Prostate gland (tissue), 2 donors: ENCODE results near the gene PUS1. TPM values are rescaled to one million over a fixed set of nuclear protein-coding genes. Genes with fewer than 3 reads are reported as not detected.
"Not testable (repeated sequence)": the region's sequence is repeated elsewhere in the genome, so short reads cannot be mapped to it uniquely, and the experiment has no call there.

Experiments
- DNase-seq: peaks from one replicate; pipeline ENCODE4 v3.0.0-alpha.2; 2019; ENCODE audit warnings: low spot score
- H3K27ac ChIP-seq, 2 donors: fragments of 200-600 bp; sonication (generic); 2 replicates each; pipeline ENCODE4 v1.5.1; 2017 to 2019
- H3K27me3 ChIP-seq: fragments of 200-600 bp; sonication (generic); replicated peaks from 2 replicates; pipeline ENCODE4 v1.5.1; 2019; ENCODE audit not compliant: insufficient read depth
- H3K36me3 ChIP-seq, 2 donors: fragments of 200-600 bp; sonication (generic); 1 replicate in 1 of 2; 2 replicates in 1 of 2; pipeline versions ENCODE4 v1.5.1 to v1.8.1; 2017 to 2019
- H3K4me1 ChIP-seq: fragments of 200-600 bp; sonication (generic); replicated peaks from 2 replicates; pipeline ENCODE4 v1.5.1; 2019
- H3K4me3 ChIP-seq, 2 donors: fragments of 200-600 bp; sonication (generic); 2 replicates each; pipeline ENCODE4 v1.5.1; 2017 to 2019
- H3K9me3 ChIP-seq: fragments of 200-600 bp; sonication (generic); 2 replicates; pipeline ENCODE4 v1.5.1; 2017
- CTCF ChIP-seq, 4 experiments: fragments of 200-600 bp in 2 of 4; fragments of 450-650 bp in 2 of 4; sonication (generic) in 2 of 4; IDR thresholded peaks; 1 replicate in 3 of 4; 2 replicates in 1 of 4; pipeline ENCODE4 v1.5.1; 2016 to 2019; ENCODE audit warnings: antibody characterized with exemption in 4 of 4, mild to moderate bottlenecking in 2 of 4, moderate library complexity in 2 of 4
- POLR2A ChIP-seq: fragments of 450-650 bp; IDR thresholded peaks from one replicate; pipeline ENCODE4 v1.6.1; 2016; ENCODE audit warnings: antibody characterized with exemption, mild to moderate bottlenecking
- POLR2AphosphoS5 ChIP-seq: sonication (generic); formaldehyde crosslinking; IDR thresholded peaks from one replicate; pipeline ENCODE4 v1.6.1; 2017; ENCODE audit warnings: antibody characterized with exemption
- WGBS: methylation state at CpG from one replicate; pipeline ENCODE4 v1.1.5; 2018; 5-methylcytosine and 5-hydroxymethylcytosine counted together
- intact Hi-C: fragments of 100-400 bp; cut with DNase I; formaldehyde crosslinking; loops from one replicate; pipeline ENCODE4 v1.14.2; 2022
- total RNA-seq, 2 donors: library from RNA; depleted of rRNA; stranded (reverse); fragments of >200 nt; gene quantifications; one replicate each; pipeline ENCODE4 v1.1.0, GENCODE V29; 2016

Gene PUS1
- total RNA-seq, 2 donors from 2014 or later, result 17.4 to 17.8 TPM

GRCh38 chr12:131949431-131950181, 20.5 kb downstream of the PUS1 start, which contains the start of gene EP400:
TSS of gene EP400 (plus strand) at chr12:131949942. CDS start at chr12:131960620, 10,678 bp downstream.
- Histone ChIP-seq H3K36me3 (no peaks in the 10 kb centered on the region), H3K4me1 (no peaks in the 10 kb centered on the region), H3K27ac (peak within 1 kb of the TSS; percentile 63 to 75), H3K27me3 (no peaks in the 10 kb centered on the region), H3K9me3 (no peaks in the 10 kb centered on the region), H3K4me3 (peak within 1 kb of the TSS; percentile 98 to 99)
- 2% methylated on average over 80 of the region's 97 CpGs for WGBS
- DNase-seq, result peak; percentile 95
- TF ChIP-seq POLR2A (peak; percentile 35), POLR2AphosphoS5 (peak; percentile 26), CTCF (IDR thresholded peaks at IDR 0.05) (peak; percentile 34 to 76 (median 70))
- intact Hi-C loops, result loop anchor here (1.0 to 2.0 kb wide), 2 partner anchors 19 to 53 kb away; no protein-coding TSS in a partner anchor

- Histone ChIP-seq H3K4me3 (peak overlapping the region; percentile 98 to 99), H3K27ac (peak overlapping the region; percentile 63 to 75), H3K9me3 (no peaks in the 10 kb centered on the region), H3K27me3 (no peaks in the 10 kb centered on the region), H3K4me1 (no peaks in the 10 kb centered on the region), H3K36me3 (no peaks in the 10 kb centered on the region)
- intact Hi-C loops, result no loop called here
- no peak for DNase-seq
- under 1% methylated on average over 42 of the region's 79 CpGs for WGBS
- TF ChIP-seq POLR2A, result no peak
- TF ChIP-seq CTCF (IDR thresholded peaks at IDR 0.05), result no peak
- TF ChIP-seq POLR2AphosphoS5, result no peak
Measured at GRCh38 chr12:131950182-131950913, 21.3 kb downstream of the PUS1 start.

DNA sequence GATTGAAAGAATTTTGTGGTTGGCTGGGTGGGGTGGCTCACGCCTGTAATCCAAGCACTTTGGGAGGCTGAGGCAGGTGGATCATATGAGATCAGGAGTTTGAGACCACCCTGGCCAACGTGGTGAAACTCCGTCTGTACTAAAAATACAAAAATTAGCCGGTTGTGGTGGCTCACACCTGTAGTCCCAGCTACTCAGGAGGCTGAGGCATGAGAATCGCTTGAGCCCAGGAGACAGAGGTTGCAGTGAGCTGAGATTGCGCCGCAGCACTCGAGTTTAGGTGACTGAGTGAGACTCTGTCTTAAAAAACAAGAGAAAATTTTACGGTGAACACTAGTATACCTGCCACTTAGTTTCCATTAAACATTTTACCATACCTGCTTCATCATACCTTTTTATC, 24.7 kb downstream of the PUS1 start:
- H3K27ac ChIP-seq, H3K4me1 ChIP-seq, H3K9me3 ChIP-seq, H3K4me3 ChIP-seq, H3K27me3 ChIP-seq, DNase-seq, intact Hi-C loops, H3K36me3 ChIP-seq: not testable (repeated sequence)
- WGBS, result 95% methylated on average over 9 of the region's 9 CpGs

GRCh38 chr12:131954460-131954859, 25.4 kb downstream of the PUS1 start:
- DNase-seq, H3K36me3 ChIP-seq, H3K9me3 ChIP-seq, H3K27ac ChIP-seq, H3K4me1 ChIP-seq, H3K27me3 ChIP-seq, intact Hi-C loops, H3K4me3 ChIP-seq: not testable (repeated sequence)
- WGBS, result 93% methylated on average over 13 of the region's 13 CpGs

DNA sequence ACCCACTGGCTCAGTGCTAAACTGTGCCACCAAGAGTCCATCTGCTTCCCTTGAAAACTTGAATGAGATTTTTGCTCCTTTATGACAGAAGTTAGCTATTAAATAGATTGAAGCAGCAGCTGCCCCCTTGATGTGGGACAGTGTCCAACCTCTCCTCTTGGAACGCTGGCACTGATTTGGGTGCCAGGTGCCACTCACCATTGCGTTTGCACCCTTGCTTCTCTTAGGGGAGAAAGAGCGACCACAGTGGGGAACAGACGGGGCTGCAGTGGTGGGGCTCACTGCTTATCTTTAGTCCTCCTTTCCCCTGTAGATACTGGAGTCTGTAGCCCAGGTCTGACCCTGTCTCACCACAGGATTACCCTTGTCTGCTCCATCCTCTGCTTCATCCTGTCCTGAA, 30.0 kb downstream of the PUS1 start:
- Histone ChIP-seq H3K27me3 (no peaks in the 10 kb centered on the region), H3K9me3 (no peaks in the 10 kb centered on the region), H3K27ac (no peak overlapping the region), H3K4me1 (no peaks in the 10 kb centered on the region), H3K36me3 (peaks cover 0 to 3% of the 10 kb centered on the region in 2 donors), H3K4me3 (no peak overlapping the region)
- DNase-seq, result no peak
- intact Hi-C loops, result no loop called here
- 65% methylated on average over 4 of the region's 4 CpGs for WGBS
- TF ChIP-seq CTCF (IDR thresholded peaks at IDR 0.05), result no peak
